Adrenal gland (tissue), 12 donors: ENCODE data around the gene HPDL. TPM values are rescaled to one million over a fixed set of nuclear protein-coding genes. Genes with fewer than 3 reads are reported as not detected.

ENCODE experiments used
- DNase-seq, 7 donors: peaks; one replicate each; pipeline ENCODE4 v3.0.0-alpha.2; 2019 to 2020
- H3K27ac ChIP-seq, 5 donors: fragments of 200-600 bp; sonication (generic) in 4 of 5; 1 replicate in 3 of 5; 2 replicates in 2 of 5; pipeline versions ENCODE4 v1.5.1 to v1.8.0; 2016 to 2020; ENCODE audit warnings: mild to moderate bottlenecking in 1 of 5
- H3K27me3 ChIP-seq: fragments of 200-600 bp; 2 replicates; pipeline ENCODE4 v1.8.0; 2021
- H3K36me3 ChIP-seq, 2 donors: fragments of 200-600 bp; replicated peaks in 1 of 2; 1 replicate in 1 of 2; 2 replicates in 1 of 2; pipeline versions ENCODE4 v1.5.1 to v1.8.0; 2018 to 2022
- H3K4me1 ChIP-seq, 2 donors: fragments of 200-600 bp; replicated peaks in 1 of 2; 1 replicate in 1 of 2; 2 replicates in 1 of 2; pipeline versions ENCODE4 v1.5.1 to v1.8.0; 2018 to 2021
- H3K4me3 ChIP-seq, 4 donors: fragments of 200-600 bp; sonication (generic) in 3 of 4; one replicate each; pipeline ENCODE4 v1.5.1; 2016 to 2018
- H3K9me3 ChIP-seq, 3 donors: fragments of 200-600 bp; sonication (generic) in 1 of 3; replicated peaks in 1 of 3; 1 replicate in 2 of 3; 2 replicates in 1 of 3; pipeline versions ENCODE4 v1.5.1 to v1.8.0; 2016 to 2021
- CTCF ChIP-seq, 6 experiments: fragments of 450-650 bp in 4 of 6; fragments of 200-600 bp in 2 of 6; sonication (generic) in 1 of 6; IDR thresholded peaks; 1 replicate in 5 of 6; 2 replicates in 1 of 6; pipeline versions ENCODE4 v1.5.1 to v1.8.0; 2016 to 2021; ENCODE audit warnings: antibody characterized with exemption in 6 of 6, mild to moderate bottlenecking in 2 of 6, moderate library complexity in 1 of 6
- POLR2A ChIP-seq, 2 donors: fragments of 450-650 bp; IDR thresholded peaks; one replicate each; pipeline ENCODE4 v1.6.1; 2017; ENCODE audit warnings: antibody characterized with exemption in 2 of 2, mild to moderate bottlenecking in 2 of 2, moderate library complexity in 1 of 2
- WGBS, 4 donors: extraction: QIAGEN DNeasy Blood & Tissue Kit in 2 of 4; methylation state at CpG; one replicate each; pipeline versions ENCODE4 v1.1.5 to v1.1.7; 2013 to 2017; 5-methylcytosine and 5-hydroxymethylcytosine counted together
- intact Hi-C, 2 donors: fragments of 100-400 bp; cut with DNase I; formaldehyde crosslinking; loops; one replicate each; pipeline versions ENCODE4 v1.14.1 to v1.15.0; 2022 to 2023
- polyA plus RNA-seq, 3 donors: library from polyadenylated mRNA; stranded (reverse); fragments of 200-250 nt in 2 of 3; fragments of 350-450 nt in 1 of 3; fragmentation: Illumina TruSeq in 1 of 3; extraction: RNeasy Lipid Tissue Mini Kit (QIAGEN cat#74804) in 1 of 3; gene quantifications; one replicate each; pipeline ENCODE4 v1.2.3, GENCODE V29; 2013 to 2014
- total RNA-seq, 9 donors: library from RNA; depleted of rRNA in 4 of 9; stranded (reverse); fragments of >200 nt in 4 of 9; fragments of 120-200 nt in 1 of 9; fragmentation: NEBNext Ultra II Directional in 1 of 9; extraction: Animal tissue kit (Norgen Biotek cat#: 25700) in 1 of 9; gene quantifications; one replicate each; pipeline versions ENCODE4 v1.1.0 to v1.2.4, GENCODE V29; 2013 to 2023
- donor health status: healthy with polysubstance abuse.
- donor health status: Bipolar disorder and iron deficiency.
- donor health status: DM: yes; HTN: yes; CAD: no.
- donor health status: DM: no; HTN: no; CAD: no.
- donor health status: DM: no; HTN: no; CAD: no.
- donor health status: DM: yes; HTN: yes; CAD: no.

Gene HPDL
- total and polyA plus RNA-seq, 12 donors = 0.16 to 2.9 (median 0.33) TPM; not detected in 3

DNA sequence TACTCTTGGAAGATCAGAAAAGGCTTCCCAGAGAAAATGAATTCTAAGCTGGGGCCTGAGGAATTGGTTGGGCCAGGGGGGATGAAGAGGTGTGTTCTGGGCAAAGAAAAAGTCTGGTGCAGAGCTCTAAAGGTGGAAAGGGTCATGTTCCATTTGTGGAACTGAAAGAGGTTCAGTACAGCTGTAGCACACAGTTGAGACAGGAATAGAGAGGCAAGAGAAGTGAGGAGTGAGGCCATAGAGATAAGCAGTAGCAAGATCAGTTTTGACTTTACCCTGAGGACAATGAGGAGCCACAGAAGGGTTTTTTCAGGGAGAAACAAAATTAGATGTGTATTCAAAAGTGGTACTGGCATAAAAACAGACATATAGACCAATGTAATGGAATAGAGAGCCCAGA is 43.9 kb downstream of the HPDL start:
- Histone ChIP-seq H3K4me3 (no peak overlapping the region), H3K4me1 (peaks cover 0 to 6% of the 10 kb centered on the region in 2 donors), H3K27me3 (no peaks in the 10 kb centered on the region), H3K27ac (no peak overlapping the region), H3K36me3 (no peaks in the 10 kb centered on the region), H3K9me3 (no peaks in the 10 kb centered on the region)
- intact Hi-C loops = no loop called here
- TF ChIP-seq CTCF (IDR thresholded peaks at IDR 0.05) (no peak), POLR2A (IDR thresholded peaks at IDR 0.05) (no peak)
- no peak for DNase-seq

DNA sequence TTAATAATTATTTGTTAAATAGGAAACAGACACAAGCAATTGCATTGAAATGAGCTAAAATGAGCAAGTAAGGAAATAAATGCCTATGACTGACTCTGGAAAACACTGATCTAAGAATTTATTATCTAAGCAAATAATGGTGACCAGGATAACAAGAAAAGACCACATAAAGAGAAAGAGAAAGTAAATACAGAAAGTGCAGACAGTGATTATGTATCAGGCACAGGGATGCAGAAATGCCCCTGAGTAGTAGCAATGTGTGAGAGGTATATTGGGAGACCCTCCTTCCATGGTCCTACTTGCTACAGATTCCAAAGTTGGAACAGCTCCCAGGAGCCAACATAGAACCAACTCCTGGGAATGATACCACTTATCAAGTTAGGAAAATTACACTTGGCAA is 46.9 kb downstream of the HPDL start:
- peak overlapping the region in 1 of 4 donors; percentile 12 for H3K4me3 ChIP-seq
- no peaks in the 10 kb centered on the region for H3K9me3 ChIP-seq
- H3K27ac ChIP-seq = no peak overlapping the region
- peaks cover 0 to 11% of the 10 kb centered on the region in 2 donors for H3K4me1 ChIP-seq
- DNase-seq = no peak
- no peaks in the 10 kb centered on the region for H3K36me3 ChIP-seq
- TF ChIP-seq POLR2A (IDR thresholded peaks at IDR 0.05) = no peak
- TF ChIP-seq CTCF (IDR thresholded peaks at IDR 0.05) = no peak
- H3K27me3 ChIP-seq = no peaks in the 10 kb centered on the region
- intact Hi-C loops = no loop called here

DNA sequence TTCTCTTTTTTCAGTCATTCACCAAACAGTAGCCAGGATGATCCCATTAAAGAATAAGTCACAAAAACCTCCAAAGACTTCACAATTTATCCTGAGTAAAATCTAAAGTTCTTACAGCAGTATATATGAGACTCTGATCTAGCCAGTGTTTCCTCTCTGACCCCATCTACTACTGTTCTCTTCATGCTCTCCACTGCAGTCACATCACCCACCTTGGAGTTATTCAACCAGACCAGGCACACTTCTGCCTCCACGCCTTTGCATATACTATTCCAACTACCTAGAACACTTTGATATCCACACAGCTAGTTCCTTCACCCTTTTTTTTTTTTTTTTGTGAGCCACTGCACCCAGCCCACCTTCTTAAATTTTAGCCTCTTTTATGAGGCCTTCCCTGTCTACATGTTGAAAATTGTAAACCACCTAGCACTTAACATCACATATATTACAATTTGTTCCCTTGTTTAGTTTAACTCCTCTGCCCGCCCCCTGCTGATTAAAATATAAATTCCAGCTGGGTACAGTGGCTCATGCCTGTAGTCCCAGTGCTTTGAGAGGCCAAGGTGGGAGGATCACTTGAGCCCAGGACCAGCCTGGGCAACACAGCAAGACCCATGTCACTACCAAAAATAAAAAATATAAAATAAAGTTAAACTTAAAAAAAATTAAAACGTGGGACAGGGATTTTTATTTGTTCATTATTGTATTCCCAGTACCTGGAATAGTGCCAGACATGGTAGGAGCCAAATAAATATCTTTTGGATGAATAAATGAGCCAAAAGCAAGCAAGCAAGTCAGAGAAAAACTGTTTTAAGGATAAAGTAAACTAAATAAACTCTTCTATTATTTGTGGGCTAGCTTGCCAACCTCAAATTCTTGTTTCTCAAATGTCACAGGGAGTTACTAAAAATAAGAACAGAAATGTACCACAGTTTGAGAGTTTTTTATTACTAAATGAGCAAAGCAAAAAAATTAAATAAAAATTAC is 48.7 kb downstream of the HPDL start:
- DNase-seq = no peak
- Histone ChIP-seq H3K27ac (no peak overlapping the region), H3K4me1 (peaks cover 0 to 11% of the 10 kb centered on the region in 2 donors), H3K4me3 (no peak overlapping the region), H3K9me3 (no peaks in the 10 kb centered on the region), H3K36me3 (no peaks in the 10 kb centered on the region), H3K27me3 (no peaks in the 10 kb centered on the region)
- WGBS, 4 donors = 54 to 60% (median 60%) methylated on average over 3 of the region's 3 CpGs
- TF ChIP-seq POLR2A (IDR thresholded peaks at IDR 0.05) = no peak
- TF ChIP-seq CTCF (IDR thresholded peaks at IDR 0.05) = no peak
- intact Hi-C loops = no loop called here

DNA sequence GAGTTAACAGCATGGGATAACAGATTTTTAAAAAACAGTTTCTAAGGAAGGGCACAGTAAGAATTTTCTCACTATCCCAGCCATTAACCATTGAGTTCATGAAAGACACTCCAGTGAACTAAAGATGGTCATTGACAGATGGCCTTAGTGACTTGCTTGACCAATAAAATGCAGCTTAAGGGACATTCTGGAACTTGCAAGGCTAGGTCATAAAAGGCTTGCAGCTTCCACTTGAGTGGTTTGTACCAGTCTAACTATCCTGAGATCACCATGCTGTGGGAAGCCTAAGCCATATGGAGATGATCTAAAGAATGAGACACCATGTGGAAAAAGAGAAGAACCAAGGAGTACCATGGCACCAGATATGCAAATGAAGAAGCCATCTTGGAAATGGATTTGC is 51.5 kb downstream of the HPDL start:
- TF ChIP-seq POLR2A (IDR thresholded peaks at IDR 0.05) = no peak
- no peak for TF ChIP-seq CTCF (IDR thresholded peaks at IDR 0.05)
- DNase-seq = no peak
- H3K4me1 ChIP-seq = peaks cover 0 to 11% of the 10 kb centered on the region in 2 donors
- intact Hi-C loops = no loop called here
- H3K9me3 ChIP-seq = no peaks in the 10 kb centered on the region
- H3K4me3 ChIP-seq = no peak overlapping the region
- H3K27ac ChIP-seq = no peak overlapping the region
- H3K36me3 ChIP-seq = no peaks in the 10 kb centered on the region
- no peaks in the 10 kb centered on the region for H3K27me3 ChIP-seq

Other genes starting within 250 kb of the HPDL start
- gene ZSWIM5, start 120.3 kb upstream of the HPDL start, total RNA-seq = 10 to 100 TPM; 13.3 to 34.0 (median 20.1) TPM
- gene ZSWIM5, start 120.3 kb upstream of the HPDL start, polyA plus RNA-seq = 10 to 100 TPM in 1 of 3 donors, 1 to 10 TPM in 2; 5.0 to 25.8 (median 5.6) TPM
- gene TOE1, start 13.3 kb downstream of the HPDL start, total RNA-seq = 10 to 100 TPM in 4 of 9 donors, 1 to 10 TPM in 5; 3.3 to 15.4 (median 9.8) TPM
- 10 to 100 TPM in 2 of 3 donors, 1 to 10 TPM in 1; 8.9 to 17.7 (median 10.3) TPM for gene TOE1, start 13.3 kb downstream of the HPDL start, polyA plus RNA-seq
- 10 to 100 TPM; 15.0 to 35.4 (median 21.0) TPM for gene MUTYH, start 13.5 kb downstream of the HPDL start, total RNA-seq
- 10 to 100 TPM in 2 of 3 donors, 1 to 10 TPM in 1; 9.8 to 60.7 (median 44.0) TPM for gene MUTYH, start 13.5 kb downstream of the HPDL start, polyA plus RNA-seq
- gene TESK2, start 164.3 kb downstream of the HPDL start, total RNA-seq = 10 to 100 TPM in 1 of 9 donors, 1 to 10 TPM in 8; 1.1 to 21.4 (median 4.2) TPM
- gene TESK2, start 164.3 kb downstream of the HPDL start, polyA plus RNA-seq = 1 to 10 TPM; 1.2 to 3.6 (median 1.7) TPM
- gene CCDC163, start 173.2 kb downstream of the HPDL start, total RNA-seq = 1 to 10 TPM in 6 of 9 donors, under 1 TPM in 3; 0.24 to 8.9 (median 1.4) TPM
- 1 to 10 TPM in 2 of 3 donors, under 1 TPM in 1; 0.48 to 9.2 (median 4.0) TPM for gene CCDC163, start 173.2 kb downstream of the HPDL start, polyA plus RNA-seq
- 10 to 100 TPM in 4 of 9 donors, 1 to 10 TPM in 5; 2.3 to 12.7 (median 8.9) TPM for gene MMACHC, start 173.4 kb downstream of the HPDL start, total RNA-seq
- 10 to 100 TPM in 1 of 3 donors, 1 to 10 TPM in 2; 2.3 to 10.3 (median 3.1) TPM for gene MMACHC, start 173.4 kb downstream of the HPDL start, polyA plus RNA-seq
- 100 to 1,000 TPM; 343 to 908 (median 446) TPM for gene PRDX1, start 195.0 kb downstream of the HPDL start, total RNA-seq
- 100 to 1,000 TPM; 404 to 695 (median 559) TPM for gene PRDX1, start 195.0 kb downstream of the HPDL start, polyA plus RNA-seq
- gene AKR1A1, start 223.9 kb downstream of the HPDL start, total RNA-seq = 100 to 1,000 TPM in 8 of 9 donors, 10 to 100 TPM in 1; 85.6 to 157 (median 119) TPM
- gene AKR1A1, start 223.9 kb downstream of the HPDL start, polyA plus RNA-seq = 100 to 1,000 TPM in 2 of 3 donors, 10 to 100 TPM in 1; 87.9 to 199 (median 165) TPM